Esophagus muscularis mucosa (tissue), 3 donors: ENCODE data around the gene TMEM109.

Experiments
- CTCF ChIP-seq, 3 experiments: fragments of 200-600 bp in 2 of 3; fragments of 450-650 bp in 1 of 3; sonication (generic) in 2 of 3; IDR thresholded peaks; one replicate each; pipeline ENCODE4 v1.5.1; 2017 to 2019; ENCODE audit warnings: antibody characterized with exemption in 3 of 3, mild to moderate bottlenecking in 2 of 3, moderate library complexity in 1 of 3
- POLR2AphosphoS5 ChIP-seq, 2 donors: sonication (generic); formaldehyde crosslinking; IDR thresholded peaks; one replicate each; pipeline ENCODE4 v1.6.1; 2017; ENCODE audit warnings: antibody characterized with exemption in 2 of 2

- TF ChIP-seq CTCF (IDR thresholded peaks at IDR 0.05) = no peak
- peak in 1 of 2 donors; percentile 2 for TF ChIP-seq POLR2AphosphoS5 (IDR thresholded peaks at IDR 0.05)
Observed at GRCh38 chr11:60935676-60936442, 21.9 kb downstream of the TMEM109 start.
